RWPE2 (cell line): ENCODE data around the gene LRBA.

ENCODE experiments used
- ATAC-seq: fragments of 200-7000 bp; cut with Tn5 transposase; 3 replicates; pipeline ENCODE4 v1.9.1; 2021; ENCODE audit warnings: low read depth
- DNase-seq: peaks from one replicate; pipeline ENCODE4 v3.0.0-alpha.2; 2020; ENCODE audit warnings: low spot score
- H3K27ac ChIP-seq: fragments of 450-650 bp; 2 replicates; pipeline ENCODE4 v1.5.1; 2017; ENCODE audit warnings: mild to moderate bottlenecking; ENCODE audit not compliant: poor library complexity, severe bottlenecking
- H3K27me3 ChIP-seq: fragments of 250-450 bp; sonication (Bioruptor Pico); 2 replicates; pipeline ENCODE4 v1.5.1; 2021; ENCODE audit warnings: mild to moderate bottlenecking, moderate library complexity; ENCODE audit not compliant: insufficient read depth, poor library complexity, severe bottlenecking
- H3K36me3 ChIP-seq: fragments of 250-450 bp; sonication (Bioruptor Pico); 2 replicates; pipeline ENCODE4 v1.5.1; 2020; ENCODE audit warnings: low read depth, mild to moderate bottlenecking, moderate library complexity
- H3K4me1 ChIP-seq: fragments of 250-450 bp; sonication (Bioruptor Pico); 2 replicates; pipeline ENCODE4 v1.5.1; 2021; ENCODE audit warnings: mild to moderate bottlenecking, moderate library complexity; ENCODE audit not compliant: insufficient read depth, poor library complexity, severe bottlenecking
- H3K4me3 ChIP-seq: fragments of 250-450 bp; sonication (Bioruptor Pico); 2 replicates; pipeline ENCODE4 v1.5.1; 2021; ENCODE audit warnings: mild to moderate bottlenecking, moderate library complexity; ENCODE audit not compliant: severe bottlenecking
- H3K9me3 ChIP-seq: fragments of 250-450 bp; sonication (Bioruptor Pico); 2 replicates; pipeline ENCODE4 v1.5.1; 2021; ENCODE audit warnings: mild to moderate bottlenecking, moderate library complexity; ENCODE audit not compliant: severe bottlenecking
- CTCF ChIP-seq: fragments of 450-650 bp; IDR thresholded peaks from one replicate; pipeline ENCODE4 v1.5.1; 2017; ENCODE audit warnings: mild to moderate bottlenecking, moderate library complexity; ENCODE audit not compliant: poor library complexity, severe bottlenecking

Gene LRBA

DNA sequence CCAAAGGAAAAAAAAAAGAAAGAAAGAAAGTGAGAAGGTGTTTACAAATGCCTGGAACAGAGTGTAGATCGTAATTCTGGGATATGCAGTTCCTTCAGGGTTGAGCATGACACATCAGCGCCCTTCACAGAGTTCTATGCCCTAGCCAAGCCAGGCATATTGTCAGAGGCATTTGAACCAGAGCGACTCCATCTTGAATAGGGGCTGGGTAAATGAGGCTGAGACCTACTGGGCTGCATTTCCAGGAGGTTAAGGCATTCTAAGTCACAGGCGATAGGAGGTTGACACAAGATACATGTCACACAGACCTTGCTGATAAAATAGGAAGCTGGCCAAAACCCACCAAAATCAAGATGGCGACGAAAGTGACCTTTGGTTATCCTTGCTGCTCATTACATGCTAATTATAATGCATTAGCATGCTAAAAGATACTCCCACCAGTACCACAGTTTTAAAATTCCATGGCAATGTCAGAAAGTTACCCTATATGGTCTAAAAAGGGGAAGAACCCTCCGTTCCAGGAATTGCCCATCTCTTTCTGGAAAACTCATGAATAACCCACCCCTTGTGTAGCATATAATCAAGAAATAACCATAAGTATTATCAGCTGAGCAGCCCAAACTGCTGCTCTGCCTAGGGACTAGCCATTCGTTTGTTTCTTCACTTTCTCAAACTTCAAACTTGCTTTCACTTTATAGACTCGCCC lies 23.5 kb upstream of the LRBA start:
- Histone ChIP-seq H3K36me3 (no peaks in the 10 kb centered on the region), H3K27me3 (no peaks in the 10 kb centered on the region), H3K9me3 (no peaks in the 10 kb centered on the region), H3K4me1 (no peaks in the 10 kb centered on the region), H3K4me3 (no peak overlapping the region), H3K27ac (no peak overlapping the region)
- DNase-seq (no peak), ATAC-seq (no peak)
- no peak for TF ChIP-seq CTCF

DNA sequence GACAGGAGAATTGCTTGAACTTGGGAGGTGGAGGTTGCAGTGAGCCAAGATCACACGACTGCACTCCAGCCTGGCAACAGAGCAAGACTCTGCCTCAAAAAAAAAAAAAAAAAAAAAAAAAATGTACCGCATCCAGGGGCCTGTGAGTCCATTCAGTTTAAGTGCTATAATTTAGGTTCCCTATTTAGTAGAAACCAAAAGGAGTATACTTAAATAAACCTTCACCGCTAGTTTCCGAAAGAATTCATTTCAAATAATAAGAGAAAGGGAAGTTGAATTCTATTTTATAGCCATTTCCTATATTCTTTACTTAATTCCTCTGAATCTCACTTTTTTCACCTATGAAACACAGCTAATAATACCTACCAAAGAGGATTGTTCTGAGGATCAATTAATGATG lies 20.8 kb upstream of the LRBA start:
- no peak overlapping the region for H3K4me3 ChIP-seq
- H3K27me3 ChIP-seq: no peaks in the 10 kb centered on the region
- H3K27ac ChIP-seq: no peak overlapping the region
- no peak for ATAC-seq
- no peaks in the 10 kb centered on the region for H3K9me3 ChIP-seq
- no peak for DNase-seq
- TF ChIP-seq CTCF: no peak
- peaks cover 7% of the 10 kb centered on the region for H3K4me1 ChIP-seq
- no peaks in the 10 kb centered on the region for H3K36me3 ChIP-seq

DNA sequence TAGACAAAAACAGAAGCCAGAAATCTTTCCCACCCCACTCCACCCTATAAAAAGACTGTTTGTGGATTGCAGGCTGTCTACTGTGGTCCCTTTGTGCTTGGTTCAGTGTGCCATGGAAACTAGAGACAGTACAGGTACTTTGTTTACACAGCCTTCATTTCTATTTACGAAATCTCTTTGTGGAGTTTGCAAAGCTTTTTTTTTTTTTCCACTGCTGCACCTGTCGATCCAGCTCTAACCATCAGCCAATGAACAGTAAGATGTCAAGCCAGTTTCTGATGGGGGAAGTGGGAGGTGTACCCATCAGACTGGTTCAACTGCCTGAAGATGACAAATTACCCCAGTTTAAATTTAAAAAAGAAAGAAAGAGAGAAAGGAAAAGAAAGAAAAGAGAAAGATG lies 20.2 kb upstream of the LRBA start:
- Histone ChIP-seq H3K4me1 (peaks cover 7% of the 10 kb centered on the region), H3K4me3 (no peak overlapping the region), H3K27ac (no peak overlapping the region), H3K9me3 (no peaks in the 10 kb centered on the region), H3K27me3 (no peaks in the 10 kb centered on the region), H3K36me3 (no peaks in the 10 kb centered on the region)
- TF ChIP-seq CTCF: no peak
- DNase-seq (no peak), ATAC-seq (no peak)

DNA sequence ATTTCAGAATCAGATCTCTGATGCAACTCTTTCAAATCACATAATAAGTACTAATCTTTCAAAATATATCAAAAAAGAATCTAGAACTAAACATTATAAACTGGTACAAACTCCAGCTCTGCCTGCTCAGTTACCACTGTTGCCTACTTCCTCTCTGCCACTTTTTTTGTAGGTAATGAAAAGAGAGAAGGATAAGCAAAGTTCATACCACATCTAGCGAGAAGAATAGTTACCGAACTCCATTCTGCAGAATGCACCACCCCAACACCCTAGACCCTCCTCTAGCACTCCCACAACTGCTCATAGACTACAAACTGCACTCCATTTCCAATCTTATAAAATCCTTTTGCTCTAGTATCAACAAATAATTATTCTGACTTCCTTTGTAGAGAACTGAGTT lies 19.7 kb upstream of the LRBA start:
- no peak overlapping the region for H3K4me3 ChIP-seq
- H3K9me3 ChIP-seq: no peaks in the 10 kb centered on the region
- no peak overlapping the region for H3K27ac ChIP-seq
- H3K36me3 ChIP-seq: no peaks in the 10 kb centered on the region
- peaks cover 7% of the 10 kb centered on the region for H3K4me1 ChIP-seq
- DNase-seq: no peak
- no peak for TF ChIP-seq CTCF
- no peak for ATAC-seq
- H3K27me3 ChIP-seq: no peaks in the 10 kb centered on the region

DNA sequence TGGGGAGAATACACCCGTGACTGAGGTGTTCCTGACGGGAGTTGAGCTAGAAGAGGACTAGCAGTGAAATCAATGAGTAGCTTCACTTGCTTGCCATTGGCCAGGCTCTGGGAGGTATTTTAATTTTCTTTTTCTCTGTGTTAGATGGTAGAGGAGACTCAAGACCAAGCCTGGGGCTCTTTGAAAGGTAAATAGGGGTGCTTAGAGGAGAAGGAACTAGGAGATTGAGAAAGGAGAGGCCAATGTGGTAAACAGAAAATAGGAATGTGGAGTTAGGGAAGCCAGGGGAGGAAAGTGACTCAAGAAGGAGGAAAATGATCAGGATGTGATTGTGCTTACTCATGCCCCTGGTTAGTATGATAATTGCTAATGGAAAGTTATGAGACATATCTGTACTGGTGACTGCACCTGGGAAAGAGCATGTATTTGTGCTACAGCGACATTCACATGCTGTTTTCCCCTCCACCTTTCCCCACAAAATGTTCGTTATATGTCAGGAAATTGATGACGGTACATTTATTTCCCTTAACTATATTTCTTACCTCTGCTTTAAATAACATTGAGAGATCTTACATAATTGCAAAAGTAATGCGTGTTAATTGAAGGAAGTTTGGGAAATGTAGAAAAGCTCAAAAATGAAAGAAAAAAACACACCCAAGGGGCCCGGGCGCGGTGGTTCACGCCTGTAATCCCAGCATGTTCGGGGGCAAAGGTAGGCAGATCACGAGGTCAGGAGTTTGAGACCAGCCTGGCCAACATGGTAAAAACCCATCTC lies 16.9 kb upstream of the LRBA start:
- Histone ChIP-seq H3K4me1 (peaks cover 7% of the 10 kb centered on the region), H3K27me3 (no peaks in the 10 kb centered on the region), H3K27ac (peak overlapping the region; percentile 9), H3K4me3 (no peak overlapping the region), H3K9me3 (no peaks in the 10 kb centered on the region), H3K36me3 (no peaks in the 10 kb centered on the region)
- no peak for DNase-seq
- TF ChIP-seq CTCF: no peak
- peak; percentile 96 for ATAC-seq
